Fibroblast of pulmonary artery (primary cell): Measurements from ENCODE around the gene SSU72.

Source experiments
- DNase-seq: peaks from one replicate; pipeline ENCODE4 v3.0.0-alpha.2; 2010; ENCODE audit warnings: low read depth
- H3K4me3 ChIP-seq: replicated peaks from 2 replicates; pipeline ENCODE4 v1.5.1; 2011; ENCODE audit warnings: low read depth, mild to moderate bottlenecking, control low read depth, low read length, moderate library complexity
- CTCF ChIP-seq: IDR thresholded peaks from 2 replicates; pipeline ENCODE4 v1.5.1; 2011; ENCODE audit warnings: mild to moderate bottlenecking, control low read depth, low read length, inconsistent platforms; ENCODE audit errors: missing control alignments

Gene SSU72

GRCh38 chr1:1616045-1616790, 41.6 kb upstream of the SSU72 start:
- no peak for TF ChIP-seq CTCF
- peak; percentile 30 for DNase-seq
- peak overlapping the region; percentile 91 for H3K4me3 ChIP-seq

GRCh38 chr1:1615256-1616044, 40.8 kb upstream of the SSU72 start, which contains the start of gene MIB2:
Gene MIB2, plus strand, starts transcription at chr1:1615500. Its CDS starts 7,953 bp downstream, at chr1:1623453.
- H3K4me3 ChIP-seq, result peak within 1 kb of the TSS; percentile 91
- no peak for TF ChIP-seq CTCF
- peak; percentile 97 for DNase-seq

GRCh38 chr1:1614954-1615255, 40.2 kb upstream of the SSU72 start:
- no peak for DNase-seq
- peak overlapping the region; percentile 91 for H3K4me3 ChIP-seq
- TF ChIP-seq CTCF, result no peak

GRCh38 chr1:1614204-1614953, 39.7 kb upstream of the SSU72 start:
- no peak for TF ChIP-seq CTCF
- DNase-seq, result peak; percentile 94
- peak overlapping the region; percentile 91 for H3K4me3 ChIP-seq

- DNase-seq, result no peak
- H3K4me3 ChIP-seq, result peak overlapping the region; percentile 91
- no peak for TF ChIP-seq CTCF
Observed at GRCh38 chr1:1613509-1614082, 38.9 kb upstream of the SSU72 start.

DNA sequence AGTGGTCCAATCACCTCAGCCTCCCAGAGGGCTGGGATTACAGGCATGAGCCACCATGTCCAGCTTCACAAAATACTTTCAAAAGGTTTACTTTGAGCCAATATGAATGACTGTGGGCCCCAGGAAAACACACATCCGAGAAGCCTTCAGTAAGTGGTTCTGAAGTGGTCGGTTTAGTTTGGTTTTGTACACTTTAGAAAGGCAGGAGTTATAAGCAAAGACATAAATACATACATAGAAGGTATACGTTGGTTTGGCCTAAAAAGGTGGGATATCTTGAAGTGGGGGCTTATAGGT, 37.4 kb upstream of the SSU72 start:
- TF ChIP-seq CTCF, result no peak
- no peak overlapping the region for H3K4me3 ChIP-seq
- no peak for DNase-seq
